Smooth muscle cell (in vitro differentiated cells): ENCODE measurements around the gene AGXT. TPM values are rescaled to one million over a fixed set of nuclear protein-coding genes. Genes with fewer than 3 reads are reported as not detected.

Experiments used
- DNase-seq: peaks from one replicate; lab custom pipeline; 2025; ENCODE audit not compliant: unreplicated experiment; lab: John Stamatoyannopoulos, UW
- H2AFZ ChIP-seq: fragments of 200-600 bp; sonication (generic); 2 replicates; pipeline ENCODE4 v1.6.0; 2016; ENCODE audit warnings: antibody characterized with exemption, low read depth, mild to moderate bottlenecking
- H3F3A ChIP-seq: fragments of 200-600 bp; sonication (generic); 2 replicates; pipeline ENCODE4 v1.6.0; 2017; ENCODE audit warnings: antibody characterized with exemption, low read depth
- H3K27ac ChIP-seq: fragments of 200-600 bp; sonication (generic); 2 replicates; pipeline ENCODE4 v1.5.1; 2016; ENCODE audit warnings: low read depth, mild to moderate bottlenecking
- H3K27me3 ChIP-seq: fragments of 200-600 bp; sonication (generic); 2 replicates; pipeline ENCODE4 v1.6.1; 2016; ENCODE audit warnings: low read depth, mild to moderate bottlenecking
- H3K36me3 ChIP-seq: fragments of 200-600 bp; sonication (generic); 2 replicates; pipeline ENCODE4 v1.5.1; 2016; ENCODE audit warnings: low read depth
- H3K4me1 ChIP-seq: fragments of 200-600 bp; sonication (generic); 2 replicates; pipeline ENCODE4 v1.5.1; 2016; ENCODE audit warnings: low read depth
- H3K4me2 ChIP-seq: fragments of 200-600 bp; sonication (generic); 2 replicates; pipeline ENCODE4 v1.6.0; 2016; ENCODE audit warnings: mild to moderate bottlenecking
- H3K4me3 ChIP-seq: fragments of 200-600 bp; sonication (generic); 2 replicates; pipeline ENCODE4 v1.5.1; 2016; ENCODE audit warnings: mild to moderate bottlenecking
- H3K79me2 ChIP-seq: fragments of 200-600 bp; sonication (generic); 2 replicates; pipeline ENCODE4 v1.6.0; 2016; ENCODE audit warnings: low read depth, mild to moderate bottlenecking
- H3K9ac ChIP-seq: fragments of 200-600 bp; sonication (generic); 2 replicates; pipeline ENCODE4 v1.6.0; 2016; ENCODE audit warnings: low read depth
- H3K9me3 ChIP-seq: fragments of 200-600 bp; sonication (generic); replicated peaks from 2 replicates; pipeline ENCODE4 v1.5.1; 2016; ENCODE audit warnings: low read depth
- H4K20me1 ChIP-seq: fragments of 200-600 bp; sonication (generic); 2 replicates; pipeline ENCODE4 v1.6.0; 2016; ENCODE audit warnings: low read depth
- CTCF ChIP-seq: fragments of 200-600 bp; sonication (generic); IDR thresholded peaks from 2 replicates; pipeline ENCODE4 v1.5.1; 2017; ENCODE audit warnings: borderline replicate concordance, mild to moderate bottlenecking, antibody characterized with exemption; ENCODE audit not compliant: insufficient read depth, poor library complexity, severe bottlenecking
- WGBS: methylation state at CpG from one replicate; pipeline ENCODE4 v1.1.7; 2016; ENCODE audit warnings: low lambda C conversion rate; 5-methylcytosine and 5-hydroxymethylcytosine counted together
- polyA plus RNA-seq: library from polyadenylated mRNA; unstranded; fragments of >200 nt; fragmentation: Nextera tagmentation; extraction: Ambion mirVana; gene quantifications from 2 replicates; pipeline ENCODE4 v1.2.1, GENCODE V29; 2016
- total RNA-seq: library from RNA; depleted of rRNA; stranded (reverse); fragments of >200 nt; gene quantifications from 2 replicates; pipeline ENCODE4 v1.2.3, GENCODE V29; 2014

AGXT gene
- not detected in 2 replicates for total RNA-seq
- 0.12 TPM in 1 of 2 replicates, not detected in the other for polyA plus RNA-seq

GRCh38 chr2:240868286-240869108 lies at the start of gene AGXT:
AGXT (plus strand) TSS chr2:240868824; CDS start chr2:240868866, 42 bp downstream.
- no peaks in the 10 kb centered on the region for H4K20me1 ChIP-seq
- no peak within 1 kb of the TSS for H3K27ac ChIP-seq
- H3K9me3 ChIP-seq = no peaks in the 10 kb centered on the region
- no peak within 1 kb of the TSS for H3K4me3 ChIP-seq
- no peak for TF ChIP-seq CTCF
- no peak within 1 kb of the TSS for H2AFZ ChIP-seq
- no peaks in the 10 kb centered on the region for H3K4me1 ChIP-seq
- H3K79me2 ChIP-seq = no peaks in the 10 kb centered on the region
- H3K36me3 ChIP-seq = no peaks in the 10 kb centered on the region
- H3F3A ChIP-seq = no peaks in the 10 kb centered on the region
- DNase-seq = no peak
- WGBS = 77% methylated on average over 21 of the region's 21 CpGs
- no peak within 1 kb of the TSS for H3K4me2 ChIP-seq
- H3K9ac ChIP-seq = no peak within 1 kb of the TSS
- H3K27me3 ChIP-seq = peaks cover 11% of the 10 kb centered on the region

GRCh38 chr2:240819126-240819857 lies 49.3 kb upstream of the AGXT start:
- H3K4me1 ChIP-seq = peaks cover 16% of the 10 kb centered on the region
- no peaks in the 10 kb centered on the region for H4K20me1 ChIP-seq
- H3K27ac ChIP-seq = no peak overlapping the region
- no peaks in the 10 kb centered on the region for H3F3A ChIP-seq
- peaks cover 57% of the 10 kb centered on the region for H3K27me3 ChIP-seq
- H3K4me3 ChIP-seq = peak overlapping the region; percentile 56
- no peak for DNase-seq
- no peaks in the 10 kb centered on the region for H3K9me3 ChIP-seq
- WGBS = 2% methylated on average over 50 of the region's 81 CpGs
- peak overlapping the region; percentile 93 for H3K4me2 ChIP-seq
- H3K9ac ChIP-seq = no peak overlapping the region
- H2AFZ ChIP-seq = no peak overlapping the region
- no peak for TF ChIP-seq CTCF
- H3K79me2 ChIP-seq = no peaks in the 10 kb centered on the region
- no peaks in the 10 kb centered on the region for H3K36me3 ChIP-seq

GRCh38 chr2:240819858-240820606 lies 48.6 kb upstream of the AGXT start, which contains the start of gene KIF1A:
KIF1A (minus strand) TSS chr2:240820219; CDS start chr2:240797752, 22,467 bp downstream.
- Histone ChIP-seq H3K79me2 (no peaks in the 10 kb centered on the region), H3K27ac (no peak within 1 kb of the TSS), H3F3A (no peaks in the 10 kb centered on the region), H3K9me3 (no peaks in the 10 kb centered on the region), H2AFZ (peak within 1 kb of the TSS; percentile 69), H4K20me1 (no peaks in the 10 kb centered on the region), H3K4me2 (peak within 1 kb of the TSS; percentile 93), H3K4me3 (peak within 1 kb of the TSS; percentile 56), H3K27me3 (peaks cover 65% of the 10 kb centered on the region), H3K36me3 (no peaks in the 10 kb centered on the region), H3K9ac (no peak within 1 kb of the TSS), H3K4me1 (peaks cover 16% of the 10 kb centered on the region)
- 1% methylated on average over 36 of the region's 104 CpGs for WGBS
- DNase-seq = no peak
- TF ChIP-seq CTCF = no peak
